IMR-90 (cell line): ENCODE measurements around the gene CAST. TPM values are rescaled to one million over a fixed set of nuclear protein-coding genes. Genes with fewer than 3 reads are reported as not detected.
A peak's percentile ranks its signal among the peaks of the same experiment; 100 is the strongest.

ENCODE experiments used
- ATAC-seq: fragments of 200-7000 bp; cut with Tn5 transposase; 2 replicates; pipeline ENCODE4 v1.9.1; 2020; ENCODE audit warnings: low read depth, mild to moderate bottlenecking, moderate library complexity
- BruUV-seq: library from RNA; stranded (reverse); fragments of 400-500 nt; replicated peaks from 2 replicates; lab custom pipeline; 2021; lab: Mats Ljungman, UMichigan
- CTCF ChIA-PET: fragments of 300-600 bp; formaldehyde crosslinking; extraction: SDS; loops from one replicate; lab custom pipeline; 2021; ENCODE audit warnings: antibody characterized with exemption; lab: Yijun Ruan, JAX
- POLR2A ChIA-PET: fragments of 300-600 bp; sonication (Branson Sonifier 250); formaldehyde crosslinking; loops from one replicate; lab custom pipeline; 2022; ENCODE audit warnings: antibody characterized with exemption; ENCODE audit not compliant: unreplicated experiment; lab: Charles Lee
- DNase-seq: peaks from one replicate; pipeline ENCODE4 v3.0.0; 2013
- H2AFZ ChIP-seq: replicated peaks from 2 replicates; pipeline ENCODE3; 2013; ENCODE audit warnings: low read length, mild to moderate bottlenecking; ENCODE audit not compliant: poor library complexity
- H2AK5ac ChIP-seq: 2 replicates; pipeline ENCODE4 v1.6.1; 2013; ENCODE audit warnings: low read depth, low read length, inconsistent platforms
- H2AK9ac ChIP-seq: replicated peaks from 2 replicates; pipeline ENCODE3; 2013; ENCODE audit warnings: mild to moderate bottlenecking, low read depth, low read length, moderate library complexity; ENCODE audit not compliant: poor library complexity
- H2BK120ac ChIP-seq: 2 replicates; pipeline ENCODE4 v1.6.1; 2013; ENCODE audit warnings: low read depth, low read length, inconsistent platforms
- H2BK15ac ChIP-seq: 3 replicates; pipeline ENCODE4 v1.6.1; 2013; ENCODE audit warnings: low read depth, low read length, inconsistent platforms
- H2BK20ac ChIP-seq: 2 replicates; pipeline ENCODE4 v1.6.1; 2013; ENCODE audit warnings: low read depth, mild to moderate bottlenecking, inconsistent platforms, low read length, moderate library complexity
- H2BK5ac ChIP-seq: 2 replicates; pipeline ENCODE4 v1.6.1; 2013; ENCODE audit warnings: mild to moderate bottlenecking, low read depth, low read length, inconsistent platforms; ENCODE audit not compliant: poor library complexity, severe bottlenecking
- H3K14ac ChIP-seq: replicated peaks from 2 replicates; pipeline ENCODE4 v1.6.1; 2013; ENCODE audit warnings: low read depth, low read length, inconsistent platforms
- H3K18ac ChIP-seq: 2 replicates; pipeline ENCODE4 v1.6.1; 2013; ENCODE audit warnings: low read depth, low read length, control low read depth
- H3K23ac ChIP-seq: 2 replicates; pipeline ENCODE4 v1.6.1; 2013; ENCODE audit warnings: low read depth, low read length, inconsistent platforms
- H3K27ac ChIP-seq: 2 replicates; pipeline ENCODE4 v1.5.1; 2013; ENCODE audit warnings: mild to moderate bottlenecking, control low read depth, low read length; ENCODE audit not compliant: insufficient read depth
- H3K27me3 ChIP-seq: 2 replicates; pipeline ENCODE4 v1.6.1; 2013; ENCODE audit warnings: low read length; ENCODE audit not compliant: control insufficient read depth, insufficient read depth
- H3K36me3 ChIP-seq: 2 replicates; pipeline ENCODE4 v1.6.1; 2013; ENCODE audit warnings: low read length, mixed read lengths; ENCODE audit not compliant: control insufficient read depth, insufficient read depth
- H3K4ac ChIP-seq: 2 replicates; pipeline ENCODE4 v1.6.1; 2013; ENCODE audit warnings: low read depth, low read length, inconsistent platforms
- H3K4me1 ChIP-seq: 2 replicates; pipeline ENCODE4 v1.6.1; 2013; ENCODE audit warnings: low read length, mixed read lengths; ENCODE audit not compliant: control insufficient read depth, insufficient read depth
- H3K4me2 ChIP-seq: 2 replicates; pipeline ENCODE4 v1.6.1; 2013; ENCODE audit warnings: low read depth, mild to moderate bottlenecking, control low read depth, low read length, moderate library complexity
- H3K4me3 ChIP-seq: 2 replicates; pipeline ENCODE4 v1.5.1; 2013; ENCODE audit warnings: low read depth, mild to moderate bottlenecking, control low read depth, low read length, moderate library complexity; ENCODE audit not compliant: insufficient read depth
- H3K56ac ChIP-seq: 2 replicates; pipeline ENCODE4 v1.6.1; 2013; ENCODE audit warnings: low read length, inconsistent platforms; ENCODE audit not compliant: insufficient read depth; ENCODE audit errors: extremely low read depth
- H3K79me1 ChIP-seq, 2 experiments: 2 replicates each; pipeline ENCODE4 v1.6.1; 2013; ENCODE audit warnings: low read length in 2 of 2, inconsistent platforms in 1 of 2, low read depth in 1 of 2
- H3K9ac ChIP-seq: 2 replicates; pipeline ENCODE4 v1.6.1; 2013; ENCODE audit warnings: low read depth, low read length, control low read depth
- H3K9me1 ChIP-seq: 2 replicates; pipeline ENCODE4 v1.6.1; 2013; ENCODE audit warnings: low read length, inconsistent platforms; ENCODE audit not compliant: insufficient read depth
- H3K9me3 ChIP-seq: 2 replicates; pipeline ENCODE4 v1.6.1; 2013; ENCODE audit warnings: low read length; ENCODE audit not compliant: control insufficient read depth, insufficient read depth
- H4K20me1 ChIP-seq: 2 replicates; pipeline ENCODE4 v1.6.1; 2013; ENCODE audit warnings: low read length, inconsistent platforms; ENCODE audit not compliant: insufficient read depth
- H4K5ac ChIP-seq: 2 replicates; pipeline ENCODE4 v1.6.1; 2013; ENCODE audit warnings: mild to moderate bottlenecking, low read depth, low read length, control low read depth
- H4K8ac ChIP-seq, 2 experiments: 2 replicates each; pipeline ENCODE4 v1.6.1; 2013; ENCODE audit warnings: low read depth in 2 of 2, low read length in 2 of 2, control low read depth in 1 of 2, inconsistent platforms in 1 of 2
- H4K91ac ChIP-seq: 2 replicates; pipeline ENCODE4 v1.6.1; 2013; ENCODE audit warnings: low read depth, low read length, inconsistent platforms; ENCODE audit not compliant: insufficient read depth
- BHLHE40 ChIP-seq: fragments of 150-350 bp; IDR thresholded peaks from 2 replicates; pipeline ENCODE4 v1.6.1; 2016; ENCODE audit warnings: mild to moderate bottlenecking, low read depth, low read length
- CHD1 ChIP-seq: IDR thresholded peaks from 2 replicates; pipeline ENCODE4 v1.6.1; 2012; ENCODE audit warnings: low read depth, low read length, improper control_type of control experiment
- CTCF ChIP-seq: conservative IDR thresholded peaks from 2 replicates; pipeline ENCODE4 v1.5.1; 2012; ENCODE audit warnings: mild to moderate bottlenecking, low read depth, low read length, improper control_type of control experiment
- ELK1 ChIP-seq: fragments of 150-350 bp; IDR thresholded peaks from 2 replicates; pipeline ENCODE4 v1.6.1; 2016; ENCODE audit warnings: low read depth, mild to moderate bottlenecking, low read length, moderate library complexity, borderline replicate concordance
- FOS ChIP-seq: fragments of 150-350 bp; IDR thresholded peaks from 2 replicates; pipeline ENCODE4 v1.6.1; 2016; ENCODE audit warnings: low read depth, low read length
- MAFK ChIP-seq: IDR thresholded peaks from 2 replicates; pipeline ENCODE4 v1.6.1; 2012; ENCODE audit warnings: low read depth, low read length, improper control_type of control experiment
- MAZ ChIP-seq: IDR thresholded peaks from 2 replicates; pipeline ENCODE4 v1.6.1; 2012; ENCODE audit warnings: low read depth, mild to moderate bottlenecking, low read length, improper control_type of control experiment, moderate library complexity, borderline replicate concordance
- MXI1 ChIP-seq: IDR thresholded peaks from 2 replicates; pipeline ENCODE4 v1.6.1; 2012; ENCODE audit warnings: low read depth, mild to moderate bottlenecking, low read length, moderate library complexity, borderline replicate concordance
- NFE2L2 ChIP-seq: fragments of 150-350 bp; IDR thresholded peaks from 2 replicates; pipeline ENCODE4 v1.6.1; 2016; ENCODE audit warnings: low read depth, mild to moderate bottlenecking, low read length
- POLR2A ChIP-seq: IDR thresholded peaks from 2 replicates; pipeline ENCODE4 v1.6.1; 2012; ENCODE audit warnings: mild to moderate bottlenecking, low read depth, low read length
- RAD21 ChIP-seq: IDR thresholded peaks from 2 replicates; pipeline ENCODE4 v1.6.1; 2012; ENCODE audit warnings: low read length, improper control_type of control experiment
- RFX5 ChIP-seq: IDR thresholded peaks from 2 replicates; pipeline ENCODE4 v1.8.0; 2012; ENCODE audit warnings: low read depth, mild to moderate bottlenecking, low read length, moderate library complexity
- SMC3 ChIP-seq: fragments of 150-350 bp; IDR thresholded peaks from 2 replicates; pipeline ENCODE4 v1.6.1; 2016; ENCODE audit warnings: low read depth, mild to moderate bottlenecking, antibody characterized with exemption, low read length, moderate library complexity
- USF2 ChIP-seq: fragments of 150-350 bp; IDR thresholded peaks from 2 replicates; pipeline ENCODE4 v1.6.1; 2017; ENCODE audit warnings: mild to moderate bottlenecking, antibody characterized with exemption, low read length, low read depth
- whole genome bisulfite sequencing, 2 experiments: methylation state at CpG; one replicate each; pipeline versions ENCODE4 v1.1.5 to v1.1.7; 2013; ENCODE audit warnings: missing lambda C conversion rate in 2 of 2; ENCODE audit not compliant: insufficient read length in 1 of 2; ENCODE audit errors: extremely low coverage in 2 of 2; 5-methylcytosine and 5-hydroxymethylcytosine counted together
- dilution Hi-C: fragments of 300-500 bp; cut with HindIII; formaldehyde crosslinking; loops from one replicate; pipeline ENCODE4 v1.14.3; 2018; ENCODE audit warnings: low sequenced_read_pairs; ENCODE audit not compliant: unreplicated experiment
- in situ Hi-C: fragments of 300-500 bp; cut with MboI; formaldehyde crosslinking; loops from 3 replicates; pipeline ENCODE4 v1.14.3; 2019; ENCODE audit warnings: low sequenced_read_pairs, inconsistent platforms, mixed read lengths
- intact Hi-C: fragments of 100-400 bp; cut with micrococcal nuclease; formaldehyde crosslinking; loops from 2 replicates; pipeline ENCODE4 v1.10.0; 2022
- polyA plus RNA-seq, 3 experiments: library from polyadenylated mRNA; depleted of rRNA; stranded (reverse); fragments of >200 nt; gene quantifications; 2 replicates each; pipeline ENCODE4 v1.2.3, GENCODE V29; 2012; ENCODE audit warnings: low replicate concordance in 1 of 3
- total RNA-seq: library from RNA; depleted of rRNA; stranded (reverse); fragments of >200 nt; gene quantifications from 2 replicates; pipeline ENCODE4 v1.2.3, GENCODE V29; 2012

The CAST gene
- total and polyA plus RNA-seq, 2 of the 4 experiments (the other 2 are of a cell fraction), result 91.3 to 128 TPM

GRCh38 chr5:96807075-96807654 is 145.0 kb downstream of the CAST start:
- peak overlapping the region; percentile 72 for H3K4me3 ChIP-seq
- no peaks in the 10 kb centered on the region for H3K9me3 ChIP-seq
- WGBS, 2 experiments, result 2% methylated on average over 15 of the region's 37 CpGs; no CpG with 5 or more reads in 1 of the 2 experiments
- H3K14ac ChIP-seq, result peak overlapping the region; percentile 84; the same call in 1 of the 2 replicates
- peak overlapping the region; percentile 10; the same call in 1 of the 2 replicates for H4K5ac ChIP-seq
- H3K9ac ChIP-seq, result peak overlapping the region; percentile 92
- BruUV-seq, result no TSS peak
- peak overlapping the region; percentile 92 for H2BK5ac ChIP-seq
- no peak for TF ChIP-seq MAFK
- 0 out of 2 replicates have a peak, but pooled peaks have one; percentile 25 for TF ChIP-seq MAZ
- TF ChIP-seq NFE2L2, result no peak
- no peak for TF ChIP-seq CHD1
- TF ChIP-seq POLR2A, result 0 out of 2 replicates have a peak, but pooled peaks have one; percentile 56
- TF ChIP-seq USF2, result no peak
- no peak for TF ChIP-seq BHLHE40
- TF ChIP-seq SMC3, result peak; percentile 9; the same call in 1 of the 2 replicates
- TF ChIP-seq FOS, result no peak
- TF ChIP-seq RAD21, result 0 out of 2 replicates have a peak, but pooled peaks have one; percentile 11
- TF ChIP-seq ELK1, result no peak
- no peak for TF ChIP-seq CTCF
- peak; percentile 56; the same call in 1 of the 2 replicates for TF ChIP-seq MXI1
- TF ChIP-seq RFX5, result no peak
- H2AK9ac ChIP-seq, result peak overlapping the region; percentile 95
- H3K27me3 ChIP-seq, result no peaks in the 10 kb centered on the region
- peak overlapping the region; percentile 89 for H3K4me2 ChIP-seq
- 0 out of 2 replicates have a peak overlapping the region, but pooled peaks have one; percentile 1 for H3K18ac ChIP-seq
- H2BK20ac ChIP-seq, result 0 out of 2 replicates have a peak overlapping the region, but pooled peaks have one; percentile 16
- H3K79me1 ChIP-seq, result peaks cover 12 to 28% of the 10 kb centered on the region in 2 experiments; a peak in 3 of 4 replicates
- dilution Hi-C loops, result no loop called here
- peak overlapping the region; percentile 80; the same call in 2 of the 3 replicates for H2BK15ac ChIP-seq
- H3K9me1 ChIP-seq, result no peaks in the 10 kb centered on the region
- no peaks in the 10 kb centered on the region for H3K4me1 ChIP-seq
- H2BK120ac ChIP-seq, result peak overlapping the region; percentile 94
- H3K27ac ChIP-seq, result peak overlapping the region; percentile 94
- H4K20me1 ChIP-seq, result no peaks in the 10 kb centered on the region
- CTCF ChIA-PET, result no interaction called here
- H4K91ac ChIP-seq, result peak overlapping the region; percentile 76
- H3K23ac ChIP-seq, result peak overlapping the region; percentile 88
- intact Hi-C loops, result loop anchor here (1.0 kb wide), 1 partner anchor 48 kb away; no protein-coding TSS in a partner anchor
- peak overlapping the region; percentile 96 for H3K4ac ChIP-seq
- peak overlapping the region; percentile 96 for H2AFZ ChIP-seq
- H2AK5ac ChIP-seq, result peak overlapping the region; percentile 67
- DNase-seq (peak; percentile 53), ATAC-seq (peak; percentile 65)
- H3K36me3 ChIP-seq, result peaks cover 2% of the 10 kb centered on the region; the same call in 1 of the 2 replicates
- POLR2A ChIA-PET, result interaction anchor here (0.6 to 1.5 kb wide), 2 partner anchors 7 to 13 kb away, joined by 3 to 6 read pairs; no protein-coding TSS in a partner anchor
- H3K56ac ChIP-seq, result peak overlapping the region; percentile 58; the same call in 1 of the 2 replicates
- in situ Hi-C loops, result no loop called here
- H4K8ac ChIP-seq, result peak overlapping the region; percentile 55 to 93; a peak in 2 of 4 replicates
